Mesodermal cell (in vitro differentiated cells): ENCODE results near the gene GRID1.

Experiments used
- H3K27ac ChIP-seq: 2 replicates; pipeline ENCODE4 v1.7.0; 2013; ENCODE audit warnings: mild to moderate bottlenecking, low read depth, low read length, moderate library complexity; ENCODE audit not compliant: severe bottlenecking
- H3K36me3 ChIP-seq: 2 replicates; pipeline ENCODE4 v1.7.1; 2013; ENCODE audit warnings: mild to moderate bottlenecking, low read length, moderate library complexity; ENCODE audit not compliant: control insufficient read depth, insufficient read depth
- H3K4me1 ChIP-seq: one replicate; pipeline ENCODE4 v1.7.1; 2013; ENCODE audit warnings: mild to moderate bottlenecking, low read length; ENCODE audit not compliant: insufficient read depth, control insufficient read depth, poor library complexity, severe bottlenecking
- H3K4me3 ChIP-seq: 2 replicates; pipeline ENCODE4 v1.7.0; 2013; ENCODE audit warnings: low read length, control low read depth, mild to moderate bottlenecking; ENCODE audit not compliant: insufficient read depth, poor library complexity, severe bottlenecking; ENCODE audit errors: extremely low read depth
- H3K9me3 ChIP-seq: 2 replicates; pipeline ENCODE4 v1.7.1; 2013; ENCODE audit warnings: mild to moderate bottlenecking, low read length, moderate library complexity; ENCODE audit not compliant: control insufficient read depth
- WGBS, 2 experiments: methylation state at CpG; one replicate each; pipeline ENCODE4 v1.1.5; 2013; ENCODE audit warnings: missing lambda C conversion rate in 2 of 2; ENCODE audit not compliant: insufficient coverage in 2 of 2; 5-methylcytosine and 5-hydroxymethylcytosine counted together

GRID1 gene

DNA sequence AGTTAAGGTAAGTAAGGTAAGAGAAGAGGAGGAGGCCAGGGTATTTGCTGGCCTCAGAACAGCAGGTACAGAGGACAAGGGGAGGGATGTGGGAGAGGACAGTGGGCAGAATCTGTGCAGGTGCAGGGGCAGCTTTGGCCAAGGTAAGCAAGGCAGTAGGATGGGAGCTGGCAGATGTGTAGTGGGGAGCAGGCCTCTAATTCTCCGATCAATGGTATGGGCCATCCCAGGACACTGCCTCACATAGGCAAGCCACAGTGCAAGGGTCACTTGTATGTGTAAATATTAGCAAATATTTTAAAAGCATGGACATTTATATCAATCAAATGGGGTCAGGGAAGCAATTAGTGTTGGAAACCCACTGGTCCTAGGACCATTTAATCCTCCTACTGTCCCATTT is 373.5 kb downstream of the GRID1 start:
- 80% methylated on average over 1 of the region's 1 CpG; no CpG with 5 or more reads in 1 of the 2 experiments for WGBS, 2 experiments
- no peaks in the 10 kb centered on the region for H3K9me3 ChIP-seq
- H3K27ac ChIP-seq = no peak overlapping the region
- no peak overlapping the region for H3K4me3 ChIP-seq
- H3K36me3 ChIP-seq = no peaks in the 10 kb centered on the region
- no peaks in the 10 kb centered on the region for H3K4me1 ChIP-seq

DNA sequence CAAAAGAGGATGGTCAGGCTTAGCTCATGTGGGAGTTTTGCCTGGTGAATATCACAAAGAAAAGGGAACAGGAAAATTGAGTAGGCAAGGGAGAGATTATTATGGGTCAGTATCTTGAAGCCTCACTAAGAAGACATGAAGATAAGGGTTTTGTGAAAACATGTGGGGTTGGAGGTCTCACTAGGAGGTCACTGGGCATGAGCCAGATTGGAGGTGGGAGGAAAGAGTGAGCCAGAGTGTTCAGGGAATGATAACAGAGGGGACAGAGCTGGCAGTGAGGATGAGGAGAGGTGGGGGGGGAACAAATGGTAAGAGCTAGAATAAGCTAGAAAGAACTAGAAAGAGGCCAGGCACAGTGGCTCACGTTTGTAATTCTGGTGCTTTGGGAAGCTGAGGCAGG is 374.3 kb downstream of the GRID1 start:
- H3K36me3 ChIP-seq = no peaks in the 10 kb centered on the region
- H3K4me3 ChIP-seq = no peak overlapping the region
- 50 to 67% methylated on average over 1 of the region's 1 CpG for WGBS, 2 experiments
- no peak overlapping the region for H3K27ac ChIP-seq
- no peaks in the 10 kb centered on the region for H3K9me3 ChIP-seq
- no peaks in the 10 kb centered on the region for H3K4me1 ChIP-seq

DNA sequence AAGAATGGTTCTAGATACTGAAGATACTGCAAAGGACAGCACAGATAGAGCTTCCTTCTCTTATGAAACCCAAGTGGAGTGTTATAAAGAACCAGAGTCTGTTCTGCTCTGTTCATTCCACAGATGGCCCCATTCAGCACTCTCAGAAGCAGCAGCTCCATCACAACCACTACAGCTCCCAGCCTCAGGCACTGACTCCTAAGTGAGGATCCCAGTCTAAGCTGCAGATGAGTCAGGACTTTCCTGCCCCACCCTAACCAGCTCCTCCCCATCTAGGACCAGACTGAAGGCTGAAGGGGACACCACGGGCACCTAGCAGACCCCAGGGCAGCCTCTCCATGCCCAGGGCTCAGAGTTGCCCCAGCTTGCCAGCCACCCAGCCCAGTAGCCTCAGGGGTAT is 379.8 kb downstream of the GRID1 start:
- Histone ChIP-seq H3K27ac (no peak overlapping the region), H3K4me3 (no peak overlapping the region), H3K36me3 (no peaks in the 10 kb centered on the region), H3K9me3 (no peaks in the 10 kb centered on the region), H3K4me1 (no peaks in the 10 kb centered on the region)
- WGBS, 2 experiments = 88 to 100% methylated on average over 1 of the region's 1 CpG

DNA sequence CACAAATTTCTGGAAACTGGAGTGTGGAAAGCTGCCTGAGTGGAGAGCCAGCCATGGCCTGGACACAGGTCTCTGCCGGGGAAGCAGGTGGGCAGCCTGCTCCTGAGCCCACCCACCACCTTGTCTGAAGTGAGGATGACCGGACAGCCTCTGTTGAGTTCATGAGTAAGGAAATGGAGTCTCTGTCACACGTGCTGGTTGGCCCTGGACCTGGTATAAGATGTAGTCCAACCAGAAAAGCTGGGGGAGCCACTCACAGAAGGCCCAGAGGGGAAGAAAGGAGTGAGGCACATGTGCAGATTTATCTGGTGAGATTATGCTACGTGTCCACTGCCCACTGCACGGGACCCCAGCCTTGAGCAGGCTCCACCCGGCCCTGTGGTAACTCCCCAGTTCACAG is 383.5 kb downstream of the GRID1 start:
- H3K9me3 ChIP-seq = no peaks in the 10 kb centered on the region
- WGBS, 2 experiments = 87 to 95% methylated on average over 3 to 6 of the region's 6 CpGs
- no peak overlapping the region for H3K27ac ChIP-seq
- no peaks in the 10 kb centered on the region for H3K36me3 ChIP-seq
- no peaks in the 10 kb centered on the region for H3K4me1 ChIP-seq
- no peak overlapping the region for H3K4me3 ChIP-seq

DNA sequence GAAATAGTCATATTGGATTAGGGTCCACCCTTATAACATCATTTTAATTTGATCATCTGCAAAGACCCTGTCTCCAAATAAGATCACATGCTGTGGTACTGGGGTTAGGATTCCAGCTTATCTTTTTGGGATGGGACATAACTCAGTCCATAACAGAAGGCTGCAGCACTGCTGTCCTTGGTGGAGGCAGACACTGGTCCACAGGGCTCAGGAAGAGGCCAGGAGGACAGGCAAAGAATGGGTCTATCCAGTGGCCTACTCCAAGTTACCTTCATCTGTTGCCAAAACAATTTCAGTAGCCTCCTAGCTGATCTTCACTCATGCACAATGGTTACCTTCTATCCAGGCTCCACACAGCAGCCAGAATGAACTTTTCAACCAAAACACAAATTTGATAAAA is 387.0 kb downstream of the GRID1 start:
- Histone ChIP-seq H3K4me3 (no peak overlapping the region), H3K27ac (no peak overlapping the region), H3K36me3 (no peaks in the 10 kb centered on the region), H3K9me3 (no peaks in the 10 kb centered on the region), H3K4me1 (no peaks in the 10 kb centered on the region)

DNA sequence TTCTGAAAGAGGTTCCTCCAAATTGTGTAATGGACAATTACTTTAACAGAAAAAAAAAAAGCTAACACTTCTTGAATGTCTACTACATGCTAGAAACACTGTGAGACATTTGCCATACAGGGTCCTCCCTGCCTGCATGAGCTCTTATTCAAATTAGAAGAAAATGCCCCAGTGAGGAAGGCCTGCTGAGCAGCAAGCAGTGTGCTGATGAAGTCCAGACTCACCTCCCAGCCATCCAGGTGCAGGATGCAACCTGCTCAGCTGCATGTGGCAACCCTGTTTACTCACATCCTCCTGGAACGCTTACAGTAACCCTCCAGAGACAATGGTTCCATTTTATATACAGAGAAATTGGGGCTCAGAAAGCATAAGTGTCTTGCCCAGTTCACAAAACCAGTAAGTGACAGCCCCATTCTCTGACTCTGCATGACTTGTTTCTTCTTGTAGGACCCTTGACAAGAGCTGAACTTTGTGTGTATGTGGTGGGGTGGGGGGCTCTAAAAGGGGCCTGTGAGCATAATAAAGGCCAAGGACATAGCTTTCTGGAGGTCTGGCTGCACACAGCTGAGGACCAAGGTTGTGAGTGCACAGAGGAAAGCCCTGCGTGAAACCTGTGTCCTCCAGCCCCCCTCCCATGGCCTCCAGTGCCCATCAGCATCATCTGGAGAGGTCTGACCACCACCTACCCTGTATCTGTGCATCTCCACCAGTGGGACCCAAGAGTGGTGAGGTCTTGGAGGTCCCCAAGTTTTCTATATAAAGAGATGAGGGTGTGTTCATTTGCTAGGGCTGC is 387.8 kb downstream of the GRID1 start:
- WGBS, 2 experiments = 67 to 80% methylated on average over 1 to 2 of the region's 2 CpGs
- no peaks in the 10 kb centered on the region for H3K4me1 ChIP-seq
- H3K4me3 ChIP-seq = no peak overlapping the region
- H3K36me3 ChIP-seq = no peaks in the 10 kb centered on the region
- H3K27ac ChIP-seq = no peak overlapping the region
- no peaks in the 10 kb centered on the region for H3K9me3 ChIP-seq

DNA sequence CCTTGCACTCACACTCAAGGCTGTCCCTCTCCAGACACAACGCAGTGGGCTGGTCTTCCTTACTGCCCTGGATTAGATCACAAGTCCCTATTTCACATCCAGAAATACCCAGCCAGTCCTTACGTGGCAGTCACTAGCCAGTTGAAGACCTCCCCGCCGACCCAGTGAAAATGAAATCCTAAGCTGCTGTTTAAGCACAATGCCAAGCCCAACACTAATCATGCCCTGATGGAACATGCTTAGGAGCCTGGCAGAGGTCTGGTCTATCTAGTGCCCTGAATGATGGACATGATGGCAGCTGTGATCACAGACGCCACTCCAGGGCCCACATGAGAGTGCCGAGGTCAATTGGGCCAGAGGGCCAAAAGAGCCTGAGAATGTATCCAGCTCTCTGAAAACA is 389.0 kb downstream of the GRID1 start:
- 90 to 96% methylated on average over 5 to 6 of the region's 6 CpGs for WGBS, 2 experiments
- H3K4me3 ChIP-seq = no peak overlapping the region
- no peaks in the 10 kb centered on the region for H3K9me3 ChIP-seq
- no peak overlapping the region for H3K27ac ChIP-seq
- H3K36me3 ChIP-seq = no peaks in the 10 kb centered on the region
- H3K4me1 ChIP-seq = no peaks in the 10 kb centered on the region

DNA sequence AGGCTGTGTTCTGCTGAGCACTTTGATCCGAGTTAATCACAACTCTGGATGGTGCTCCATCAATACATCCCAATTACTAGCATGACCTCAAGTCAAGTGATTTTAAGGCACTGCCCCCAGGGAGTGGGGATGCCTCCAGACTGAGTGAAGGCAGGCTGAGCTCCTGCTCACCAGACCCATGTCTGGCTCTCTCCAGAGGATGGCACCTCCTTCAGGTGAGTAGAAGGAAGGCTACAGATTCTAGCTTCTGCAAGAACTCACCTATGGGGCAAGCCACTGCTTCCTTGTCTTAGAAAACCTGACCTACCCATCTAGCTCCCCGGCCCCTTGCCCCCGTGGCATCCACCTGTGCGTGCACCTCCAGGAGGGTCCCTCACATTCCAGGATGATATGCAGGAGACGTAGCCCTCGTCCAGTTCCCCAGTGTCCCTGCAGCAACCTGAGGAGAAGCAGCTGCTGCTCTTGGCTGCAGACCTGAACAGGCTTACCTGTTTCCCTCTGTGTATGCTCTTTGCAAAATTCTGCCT is 390.3 kb downstream of the GRID1 start:
- H3K9me3 ChIP-seq = no peaks in the 10 kb centered on the region
- H3K4me3 ChIP-seq = no peak overlapping the region
- no peak overlapping the region for H3K27ac ChIP-seq
- no peaks in the 10 kb centered on the region for H3K4me1 ChIP-seq
- no peaks in the 10 kb centered on the region for H3K36me3 ChIP-seq
- WGBS, 2 experiments = 87 to 90% methylated on average over 5 to 6 of the region's 6 CpGs

DNA sequence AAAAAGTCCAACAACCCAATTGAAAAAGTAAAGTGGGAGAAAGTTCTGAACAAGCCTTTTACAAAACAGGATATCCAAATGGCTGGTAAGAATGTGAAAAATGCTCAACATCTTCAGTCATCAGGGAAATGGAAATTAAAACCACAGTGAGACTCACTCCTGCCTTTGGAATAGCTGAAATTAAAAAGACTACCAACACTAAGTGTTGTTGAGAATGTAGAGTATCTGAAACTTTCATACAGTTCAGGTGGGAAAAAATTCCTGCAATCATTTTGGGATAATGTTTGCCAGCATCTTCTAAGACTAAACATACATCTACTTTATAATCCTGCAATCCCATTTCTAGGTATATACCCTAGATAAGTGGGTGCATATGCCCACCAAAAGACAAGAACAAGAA is 395.1 kb downstream of the GRID1 start:
- Histone ChIP-seq H3K4me1 (no peaks in the 10 kb centered on the region), H3K27ac (no peak overlapping the region), H3K9me3 (no peaks in the 10 kb centered on the region), H3K36me3 (no peaks in the 10 kb centered on the region), H3K4me3 (no peak overlapping the region)

DNA sequence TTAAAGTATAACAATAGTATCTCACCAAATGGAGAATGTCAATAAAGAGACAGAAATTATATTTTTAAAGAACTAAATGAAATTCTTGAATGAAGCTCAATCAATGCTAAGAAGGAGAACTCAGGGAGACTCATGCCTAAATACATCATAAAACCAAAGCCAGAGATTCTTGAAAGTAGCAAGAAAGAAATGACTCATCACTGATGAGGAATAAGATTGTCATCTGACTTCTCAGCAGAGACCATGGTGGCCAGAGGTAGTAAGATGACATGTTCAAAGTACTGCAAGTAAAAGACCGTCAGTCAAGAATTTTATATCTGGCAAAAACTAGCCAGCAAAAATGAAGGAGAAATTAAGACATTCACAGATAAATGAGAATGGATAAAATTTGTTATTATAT is 399.0 kb downstream of the GRID1 start:
- H3K4me1 ChIP-seq = no peaks in the 10 kb centered on the region
- 100% methylated on average over 1 of the region's 1 CpG; no CpG with 5 or more reads in 1 of the 2 experiments for WGBS, 2 experiments
- no peak overlapping the region for H3K27ac ChIP-seq
- H3K9me3 ChIP-seq = no peaks in the 10 kb centered on the region
- no peak overlapping the region for H3K4me3 ChIP-seq
- H3K36me3 ChIP-seq = no peaks in the 10 kb centered on the region

DNA sequence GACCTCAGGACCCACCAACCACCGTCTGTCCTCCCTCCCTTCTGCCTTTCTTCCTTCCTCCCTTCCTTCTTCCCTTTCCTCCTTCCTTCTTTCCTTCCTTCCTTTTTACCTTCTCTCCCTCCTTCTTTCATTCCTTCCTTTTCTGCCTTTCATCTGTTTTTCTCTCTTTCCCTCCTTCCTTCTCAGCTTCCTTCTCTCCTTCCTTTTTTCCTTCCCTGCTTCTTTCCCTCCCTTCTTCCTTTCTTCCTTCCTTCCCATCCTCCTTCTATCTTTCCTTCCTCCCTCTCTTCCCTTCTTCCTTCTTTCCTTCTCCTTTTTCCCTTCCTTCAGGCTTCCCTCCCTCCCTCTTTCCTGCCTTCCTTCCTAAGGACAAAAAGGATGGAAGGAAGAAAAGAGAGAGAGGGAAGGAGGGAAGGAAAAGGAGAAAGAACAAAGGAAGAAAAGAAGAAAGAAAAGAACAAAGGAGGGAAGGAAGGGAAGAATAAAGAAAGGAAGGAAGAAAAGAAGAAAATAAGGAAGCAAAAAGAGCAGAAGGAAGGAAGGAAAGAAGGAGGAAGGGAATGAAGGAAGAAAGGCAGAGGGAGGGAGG is 405.0 kb downstream of the GRID1 start:
- H3K27ac ChIP-seq = no peak overlapping the region
- 73 to 91% methylated on average over 1 of the region's 1 CpG for WGBS, 2 experiments
- no peaks in the 10 kb centered on the region for H3K4me1 ChIP-seq
- no peak overlapping the region for H3K4me3 ChIP-seq
- H3K9me3 ChIP-seq = no peaks in the 10 kb centered on the region
- no peaks in the 10 kb centered on the region for H3K36me3 ChIP-seq
